HG02642 (cell line): ENCODE measurements around the gene CNTNAP2.

ENCODE experiments used
- ATAC-seq: cut with Tn5 transposase; IDR thresholded peaks from one replicate; pipeline ENCODE4 v1.9.1; 2021; ENCODE audit warnings: mild to moderate bottlenecking; ENCODE audit not compliant: unreplicated experiment, poor library complexity

Gene CNTNAP2

GRCh38 chr7:148362541-148362940, 2245.9 kb downstream of the CNTNAP2 start:
- ATAC-seq: no peak

- ATAC-seq: no peak
Measured at GRCh38 chr7:148367731-148368475, 2251.3 kb downstream of the CNTNAP2 start.

- ATAC-seq: no peak
Measured at GRCh38 chr7:148368562-148368961, 2252.0 kb downstream of the CNTNAP2 start.

GRCh38 chr7:148371280-148371937, 2254.8 kb downstream of the CNTNAP2 start:
- ATAC-seq: no peak

- ATAC-seq: no peak
Measured at GRCh38 chr7:148374396-148375259, 2258.0 kb downstream of the CNTNAP2 start.

- no peak for ATAC-seq
Measured at GRCh38 chr7:148379677-148380076, 2263.1 kb downstream of the CNTNAP2 start.

GRCh38 chr7:148380596-148381419, 2264.2 kb downstream of the CNTNAP2 start:
- no peak for ATAC-seq

GRCh38 chr7:148382596-148382995, 2266.0 kb downstream of the CNTNAP2 start:
- ATAC-seq: no peak

- ATAC-seq: no peak
Measured at GRCh38 chr7:148383651-148384050, 2267.1 kb downstream of the CNTNAP2 start.

GRCh38 chr7:148385009-148385682, 2268.5 kb downstream of the CNTNAP2 start:
- ATAC-seq: no peak

- no peak for ATAC-seq
Measured at GRCh38 chr7:148390381-148390780, 2273.8 kb downstream of the CNTNAP2 start.

GRCh38 chr7:148391591-148391990, 2275.0 kb downstream of the CNTNAP2 start:
- no peak for ATAC-seq

- ATAC-seq: no peak
Measured at GRCh38 chr7:148394582-148394981, 2278.0 kb downstream of the CNTNAP2 start.

- no peak for ATAC-seq
Measured at GRCh38 chr7:148395352-148395811, 2278.8 kb downstream of the CNTNAP2 start.

- ATAC-seq: no peak
Measured at GRCh38 chr7:148395990-148396716, 2279.6 kb downstream of the CNTNAP2 start.

- ATAC-seq: no peak
Measured at GRCh38 chr7:148397056-148397455, 2280.5 kb downstream of the CNTNAP2 start.

GRCh38 chr7:148397551-148397950, 2280.9 kb downstream of the CNTNAP2 start:
- ATAC-seq: no peak

GRCh38 chr7:148397985-148398384, 2281.4 kb downstream of the CNTNAP2 start:
- no peak for ATAC-seq

GRCh38 chr7:148398844-148399365, 2282.3 kb downstream of the CNTNAP2 start:
- peak; percentile 69 for ATAC-seq
